GM19455 (cell line): ENCODE measurements around the gene NTRK1.

Source experiments
- ATAC-seq: cut with Tn5 transposase; IDR thresholded peaks from one replicate; pipeline ENCODE4 v1.9.1; 2021; ENCODE audit not compliant: unreplicated experiment

NTRK1 gene

GRCh38 chr1:156930483-156930882 lies 69.8 kb downstream of the NTRK1 start:
- no peak for ATAC-seq
